AG08396 (cell line): ENCODE measurements around the gene MRPL50.
A peak's percentile ranks its signal among the peaks of the same experiment; 100 is the strongest.

Source experiments
- DNase-seq: peaks from one replicate; pipeline ENCODE4 v3.0.0; 2012; ENCODE audit warnings: low spot score, mixed read lengths

Gene MRPL50

GRCh38 chr9:101398068-101398929 is at the start of gene MRPL50, which contains the start of gene ZNF189:
TSS of gene MRPL50 (minus strand) at chr9:101398618. CDS start at chr9:101398592, 26 bp downstream.
TSS of gene ZNF189 (plus strand) at chr9:101398851. CDS start at chr9:101399157, 306 bp downstream.
- DNase-seq = peak; percentile 94

GRCh38 chr9:101446732-101447131 is 48.3 kb upstream of the MRPL50 start:
- DNase-seq = no peak

GRCh38 chr9:101445353-101446029 is 47.1 kb upstream of the MRPL50 start:
- DNase-seq = no peak

- DNase-seq = no peak
These were observed 45.0 kb upstream of the MRPL50 start for GRCh38 chr9:101443364-101443771.

- DNase-seq = no peak
These were observed 44.3 kb upstream of the MRPL50 start for GRCh38 chr9:101442736-101443135.

GRCh38 chr9:101442318-101442717 is 43.9 kb upstream of the MRPL50 start:
- no peak for DNase-seq

GRCh38 chr9:101440714-101441230 is 42.4 kb upstream of the MRPL50 start:
- no peak for DNase-seq

GRCh38 chr9:101438523-101438922 is 40.1 kb upstream of the MRPL50 start:
- no peak for DNase-seq

- no peak for DNase-seq
These were observed 39.4 kb upstream of the MRPL50 start for GRCh38 chr9:101437806-101438232.

- DNase-seq = no peak
These were observed 37.2 kb upstream of the MRPL50 start, which contains the start of gene ALDOB for GRCh38 chr9:101435601-101436079. TSS of gene ALDOB (minus strand) at chr9:101435774. CDS start at chr9:101430887, 4,887 bp downstream.

GRCh38 chr9:101434998-101435397 is 36.6 kb upstream of the MRPL50 start:
- DNase-seq = no peak

- DNase-seq = no peak
These were observed 34.8 kb upstream of the MRPL50 start for GRCh38 chr9:101433229-101433628.

- DNase-seq = no peak
These were observed 34.3 kb upstream of the MRPL50 start for GRCh38 chr9:101432740-101433139.

GRCh38 chr9:101432171-101432570 is 33.8 kb upstream of the MRPL50 start:
- DNase-seq = no peak

GRCh38 chr9:101429736-101430135 is 31.3 kb upstream of the MRPL50 start:
- DNase-seq = no peak

- DNase-seq = no peak
These were observed 30.5 kb upstream of the MRPL50 start for GRCh38 chr9:101428909-101429308.

- DNase-seq = no peak
These were observed 29.7 kb upstream of the MRPL50 start for GRCh38 chr9:101427957-101428655.

GRCh38 chr9:101427358-101427757 is 28.9 kb upstream of the MRPL50 start:
- no peak for DNase-seq

GRCh38 chr9:101421653-101422065 is 23.2 kb upstream of the MRPL50 start:
- DNase-seq = no peak

GRCh38 chr9:101419863-101420262 is 21.4 kb upstream of the MRPL50 start:
- DNase-seq = no peak

- DNase-seq = no peak
These were observed 20.4 kb upstream of the MRPL50 start for GRCh38 chr9:101418518-101419430.
